Measurements from ENCODE around the gene PROSER3. TPM values are rescaled to one million over a fixed set of nuclear protein-coding genes. Genes with fewer than 3 reads are reported as not detected.

Gene PROSER3
- total and polyA plus RNA-seq, 9 of the 15 experiments (the other 6 are each of a cell fraction or from before 2014, with no cell fraction given): 1.0 to 39.5 (median 5.1) TPM

DNA sequence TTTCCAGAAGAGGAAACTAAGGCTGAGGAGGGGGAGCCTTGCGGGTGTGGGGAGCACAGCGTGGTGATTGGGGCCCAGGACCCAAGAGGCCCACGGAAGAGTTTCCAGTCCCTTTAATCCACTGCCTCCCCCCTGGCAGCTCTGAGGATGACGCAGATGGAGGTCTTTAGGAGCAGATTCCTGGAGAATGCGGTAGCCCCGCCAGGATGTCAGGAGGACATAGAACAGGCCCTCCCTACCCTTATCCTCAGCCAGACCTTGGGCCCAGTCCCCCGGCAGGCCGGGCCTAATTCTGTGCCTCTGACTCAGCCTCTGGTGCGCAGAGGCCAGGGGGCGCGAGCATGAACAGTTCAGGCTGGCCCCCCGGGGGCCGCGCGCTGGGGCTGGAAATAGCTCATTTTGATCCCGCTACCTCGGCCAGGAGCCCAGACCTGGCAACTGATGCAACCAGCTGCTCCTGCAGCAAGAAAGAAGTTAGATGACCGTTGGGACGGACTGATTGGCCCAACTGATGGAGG, 686 bp upstream of the PROSER3 start (continued):
- TF ChIP-seq MYNN (IDR thresholded peaks at IDR 0.05) (no peak), MYNN (CRISPR knock-in tag; IDR thresholded peaks at IDR 0.05) (no peak), RBFOX2 (IDR thresholded peaks at IDR 0.05; ENCODE audit: low read depth, low read length) (peak; percentile 86), ZNF717 (CRISPR knock-in tag; IDR thresholded peaks at IDR 0.05) (no peak), C11orf30 (IDR thresholded peaks at IDR 0.05; ENCODE audit: low read depth) (no peak), ETV5 (CRISPR knock-in tag; IDR thresholded peaks at IDR 0.05; ENCODE audit: low read depth) (no peak), ZBTB7A (IDR thresholded peaks at IDR 0.05; ENCODE audit: borderline replicate concordance, control insufficient read depth, low read depth, low read length) (peak; percentile 90), ARID1B (IDR thresholded peaks at IDR 0.05) (peak; percentile 61), ZNF586 (CRISPR knock-in tag; conservative IDR thresholded peaks at IDR 0.05) (no peak), TAF9B (IDR thresholded peaks at IDR 0.05; ENCODE audit: partially characterized antibody) (peak; percentile 33), ZNF324 (CRISPR knock-in tag; IDR thresholded peaks at IDR 0.05) (no peak), TCF3 (CRISPR knock-in tag; IDR thresholded peaks at IDR 0.05) (no peak), CBFA2T3 (IDR thresholded peaks at IDR 0.05) (peak; percentile 9; the same call in 1 of the 2 replicates), MEF2D (tag; conservative IDR thresholded peaks at IDR 0.05; ENCODE audit: low read depth) (0 out of 2 replicates have a peak, but pooled peaks have one; percentile 34), CCAR2 (IDR thresholded peaks at IDR 0.05; ENCODE audit: low read depth, low read length) (no peak), KDM4B (IDR thresholded peaks at IDR 0.05; ENCODE audit: borderline replicate concordance in 2 of 2, low read depth in 1 of 2) (no peak), ZNF165 (CRISPR knock-in tag; IDR thresholded peaks at IDR 0.05; ENCODE audit: borderline replicate concordance) (no peak), MCM7 (IDR thresholded peaks at IDR 0.05) (no peak), DPF2 (IDR thresholded peaks at IDR 0.05) (peak; percentile 35), MEIS2 (IDR thresholded peaks at IDR 0.05; ENCODE audit: partially characterized antibody) (no peak)
- TF ChIP-seq, protein P1, sequence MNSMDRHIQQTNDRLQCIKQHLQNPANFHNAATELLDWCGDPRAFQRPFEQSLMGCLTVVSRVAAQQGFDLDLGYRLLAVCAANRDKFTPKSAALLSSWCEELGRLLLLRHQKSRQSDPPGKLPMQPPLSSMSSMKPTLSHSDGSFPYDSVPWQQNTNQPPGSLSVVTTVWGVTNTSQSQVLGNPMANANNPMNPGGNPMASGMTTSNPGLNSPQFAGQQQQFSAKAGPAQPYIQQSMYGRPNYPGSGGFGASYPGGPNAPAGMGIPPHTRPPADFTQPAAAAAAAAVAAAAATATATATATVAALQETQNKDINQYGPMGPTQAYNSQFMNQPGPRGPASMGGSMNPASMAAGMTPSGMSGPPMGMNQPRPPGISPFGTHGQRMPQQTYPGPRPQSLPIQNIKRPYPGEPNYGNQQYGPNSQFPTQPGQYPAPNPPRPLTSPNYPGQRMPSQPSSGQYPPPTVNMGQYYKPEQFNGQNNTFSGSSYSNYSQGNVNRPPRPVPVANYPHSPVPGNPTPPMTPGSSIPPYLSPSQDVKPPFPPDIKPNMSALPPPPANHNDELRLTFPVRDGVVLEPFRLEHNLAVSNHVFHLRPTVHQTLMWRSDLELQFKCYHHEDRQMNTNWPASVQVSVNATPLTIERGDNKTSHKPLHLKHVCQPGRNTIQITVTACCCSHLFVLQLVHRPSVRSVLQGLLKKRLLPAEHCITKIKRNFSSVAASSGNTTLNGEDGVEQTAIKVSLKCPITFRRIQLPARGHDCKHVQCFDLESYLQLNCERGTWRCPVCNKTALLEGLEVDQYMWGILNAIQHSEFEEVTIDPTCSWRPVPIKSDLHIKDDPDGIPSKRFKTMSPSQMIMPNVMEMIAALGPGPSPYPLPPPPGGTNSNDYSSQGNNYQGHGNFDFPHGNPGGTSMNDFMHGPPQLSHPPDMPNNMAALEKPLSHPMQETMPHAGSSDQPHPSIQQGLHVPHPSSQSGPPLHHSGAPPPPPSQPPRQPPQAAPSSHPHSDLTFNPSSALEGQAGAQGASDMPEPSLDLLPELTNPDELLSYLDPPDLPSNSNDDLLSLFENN (IDR thresholded peaks at IDR 0.05; ENCODE audit: low read depth in 2 of 2, low read length in 2 of 2): 0 out of 4 replicates have a peak, but pooled peaks of 1 of the 2 experiments have one; percentile 35
- TF ChIP-seq, protein P2, sequence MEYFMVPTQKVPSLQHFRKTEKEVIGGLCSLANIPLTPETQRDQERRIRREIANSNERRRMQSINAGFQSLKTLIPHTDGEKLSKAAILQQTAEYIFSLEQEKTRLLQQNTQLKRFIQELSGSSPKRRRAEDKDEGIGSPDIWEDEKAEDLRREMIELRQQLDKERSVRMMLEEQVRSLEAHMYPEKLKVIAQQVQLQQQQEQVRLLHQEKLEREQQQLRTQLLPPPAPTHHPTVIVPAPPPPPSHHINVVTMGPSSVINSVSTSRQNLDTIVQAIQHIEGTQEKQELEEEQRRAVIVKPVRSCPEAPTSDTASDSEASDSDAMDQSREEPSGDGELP (CRISPR knock-in tag; IDR thresholded peaks at IDR 0.05; ENCODE audit: borderline replicate concordance): 0 out of 2 replicates have a peak, but pooled peaks have one; percentile 10
- TF ChIP-seq, protein P3, sequence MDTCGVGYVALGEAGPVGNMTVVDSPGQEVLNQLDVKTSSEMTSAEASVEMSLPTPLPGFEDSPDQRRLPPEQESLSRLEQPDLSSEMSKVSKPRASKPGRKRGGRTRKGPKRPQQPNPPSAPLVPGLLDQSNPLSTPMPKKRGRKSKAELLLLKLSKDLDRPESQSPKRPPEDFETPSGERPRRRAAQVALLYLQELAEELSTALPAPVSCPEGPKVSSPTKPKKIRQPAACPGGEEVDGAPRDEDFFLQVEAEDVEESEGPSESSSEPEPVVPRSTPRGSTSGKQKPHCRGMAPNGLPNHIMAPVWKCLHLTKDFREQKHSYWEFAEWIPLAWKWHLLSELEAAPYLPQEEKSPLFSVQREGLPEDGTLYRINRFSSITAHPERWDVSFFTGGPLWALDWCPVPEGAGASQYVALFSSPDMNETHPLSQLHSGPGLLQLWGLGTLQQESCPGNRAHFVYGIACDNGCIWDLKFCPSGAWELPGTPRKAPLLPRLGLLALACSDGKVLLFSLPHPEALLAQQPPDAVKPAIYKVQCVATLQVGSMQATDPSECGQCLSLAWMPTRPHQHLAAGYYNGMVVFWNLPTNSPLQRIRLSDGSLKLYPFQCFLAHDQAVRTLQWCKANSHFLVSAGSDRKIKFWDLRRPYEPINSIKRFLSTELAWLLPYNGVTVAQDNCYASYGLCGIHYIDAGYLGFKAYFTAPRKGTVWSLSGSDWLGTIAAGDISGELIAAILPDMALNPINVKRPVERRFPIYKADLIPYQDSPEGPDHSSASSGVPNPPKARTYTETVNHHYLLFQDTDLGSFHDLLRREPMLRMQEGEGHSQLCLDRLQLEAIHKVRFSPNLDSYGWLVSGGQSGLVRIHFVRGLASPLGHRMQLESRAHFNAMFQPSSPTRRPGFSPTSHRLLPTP (IDR thresholded peaks at IDR 0.05; ENCODE audit: borderline replicate concordance, extremely low read depth, insufficient read length): no peak

Measured in K562 (cell line).